ENCODE results near the gene FAM107A. TPM values are rescaled to one million over a fixed set of nuclear protein-coding genes. Genes with fewer than 3 reads are reported as not detected.

FAM107A gene
- total RNA-seq, 1 donor from 2014 or later = not detected

GRCh38 chr3:58606693-58607092, 29.5 kb upstream of the FAM107A start:
- no peak overlapping the region for H3K4me3 Mint-ChIP-seq (ENCODE audit: unreplicated experiment)
- H3K27ac Mint-ChIP-seq (ENCODE audit: unreplicated experiment) = no peak overlapping the region
- TF ChIP-seq CTCF (IDR thresholded peaks at IDR 0.05) = no peak
- H3K27me3 Mint-ChIP-seq (ENCODE audit: unreplicated experiment) = peaks cover 38% of the 10 kb centered on the region
- no peaks in the 10 kb centered on the region for H3K4me1 Mint-ChIP-seq (ENCODE audit: unreplicated experiment)
- DNase-seq (ENCODE audit: extremely low spot score, unreplicated experiment) = no peak
- H3K9me3 Mint-ChIP-seq (ENCODE audit: unreplicated experiment) = peaks cover 8% of the 10 kb centered on the region
- no peaks in the 10 kb centered on the region for H3K36me3 Mint-ChIP-seq (ENCODE audit: unreplicated experiment)

GRCh38 chr3:58604031-58604430, 26.8 kb upstream of the FAM107A start:
- Mint-ChIP-seq H3K27ac (ENCODE audit: unreplicated experiment) (no peak overlapping the region), H3K36me3 (ENCODE audit: unreplicated experiment) (no peaks in the 10 kb centered on the region), H3K27me3 (ENCODE audit: unreplicated experiment) (peaks cover 57% of the 10 kb centered on the region), H3K9me3 (ENCODE audit: unreplicated experiment) (peaks cover 8% of the 10 kb centered on the region), H3K4me1 (ENCODE audit: unreplicated experiment) (no peaks in the 10 kb centered on the region), H3K4me3 (ENCODE audit: unreplicated experiment) (no peak overlapping the region)
- no peak for DNase-seq (ENCODE audit: extremely low spot score, unreplicated experiment)
- no peak for TF ChIP-seq CTCF (IDR thresholded peaks at IDR 0.05)

- no peak for DNase-seq (ENCODE audit: extremely low spot score, unreplicated experiment)
- no peak for TF ChIP-seq CTCF (IDR thresholded peaks at IDR 0.05)
- Mint-ChIP-seq H3K27ac (ENCODE audit: unreplicated experiment) (no peak overlapping the region), H3K4me1 (ENCODE audit: unreplicated experiment) (no peaks in the 10 kb centered on the region), H3K9me3 (ENCODE audit: unreplicated experiment) (peaks cover 8% of the 10 kb centered on the region), H3K27me3 (ENCODE audit: unreplicated experiment) (peaks cover 57% of the 10 kb centered on the region), H3K36me3 (ENCODE audit: unreplicated experiment) (no peaks in the 10 kb centered on the region), H3K4me3 (ENCODE audit: unreplicated experiment) (no peak overlapping the region)
Observed at GRCh38 chr3:58603606-58604005, 26.4 kb upstream of the FAM107A start.

GRCh38 chr3:58597770-58598310, 20.6 kb upstream of the FAM107A start:
- Mint-ChIP-seq H3K4me1 (ENCODE audit: unreplicated experiment) (no peaks in the 10 kb centered on the region), H3K36me3 (ENCODE audit: unreplicated experiment) (no peaks in the 10 kb centered on the region), H3K27me3 (ENCODE audit: unreplicated experiment) (peaks cover 33% of the 10 kb centered on the region), H3K4me3 (ENCODE audit: unreplicated experiment) (no peak overlapping the region), H3K27ac (ENCODE audit: unreplicated experiment) (no peak overlapping the region), H3K9me3 (ENCODE audit: unreplicated experiment) (peaks cover 4% of the 10 kb centered on the region)
- DNase-seq (ENCODE audit: extremely low spot score, unreplicated experiment) = no peak
- no peak for TF ChIP-seq CTCF (IDR thresholded peaks at IDR 0.05)

GRCh38 chr3:58596834-58597518, 19.8 kb upstream of the FAM107A start:
- no peak for TF ChIP-seq CTCF (IDR thresholded peaks at IDR 0.05)
- no peaks in the 10 kb centered on the region for H3K4me1 Mint-ChIP-seq (ENCODE audit: unreplicated experiment)
- no peak overlapping the region for H3K4me3 Mint-ChIP-seq (ENCODE audit: unreplicated experiment)
- no peak overlapping the region for H3K27ac Mint-ChIP-seq (ENCODE audit: unreplicated experiment)
- no peaks in the 10 kb centered on the region for H3K9me3 Mint-ChIP-seq (ENCODE audit: unreplicated experiment)
- no peaks in the 10 kb centered on the region for H3K36me3 Mint-ChIP-seq (ENCODE audit: unreplicated experiment)
- DNase-seq (ENCODE audit: extremely low spot score, unreplicated experiment) = no peak
- H3K27me3 Mint-ChIP-seq (ENCODE audit: unreplicated experiment) = peaks cover 27% of the 10 kb centered on the region

Measured in osteocyte (in vitro differentiated cells).